GM23338 (cell line): ENCODE measurements around the gene SAFB.

Source experiments
- CREB1 ChIP-seq: fragments of 250-450 bp; sonication (Bioruptor Pico); IDR thresholded peaks from 2 replicates; pipeline ENCODE4 v1.5.0; 2020; ENCODE audit warnings: low read depth, mild to moderate bottlenecking, moderate library complexity
- EZH2 ChIP-seq: fragments of 200-600 bp; sonication (generic); IDR thresholded peaks from one replicate; pipeline ENCODE4 v1.8.0; 2017; ENCODE audit warnings: antibody characterized with exemption, mild to moderate bottlenecking, low read depth; ENCODE audit not compliant: unreplicated experiment
- EZH2phosphoT487 ChIP-seq: fragments of 200-600 bp; sonication (generic); IDR thresholded peaks from one replicate; pipeline ENCODE4 v1.8.1; 2018; ENCODE audit warnings: antibody characterized with exemption; ENCODE audit not compliant: unreplicated experiment
- JUNB ChIP-seq: IDR thresholded peaks from one replicate; pipeline ENCODE4 v1.6.1; 2016; ENCODE audit warnings: antibody characterized with exemption; ENCODE audit not compliant: unreplicated experiment
- NANOG ChIP-seq: IDR thresholded peaks from 2 replicates; pipeline ENCODE4 v1.6.1; 2016; ENCODE audit warnings: antibody characterized with exemption, borderline replicate concordance
- POLR2AphosphoS5 ChIP-seq: IDR thresholded peaks from 2 replicates; pipeline ENCODE4 v1.6.1; 2016; ENCODE audit warnings: antibody characterized with exemption, low read depth
- STAT1 ChIP-seq: IDR thresholded peaks from one replicate; pipeline ENCODE4 v1.6.1; 2016; ENCODE audit warnings: antibody characterized with exemption; ENCODE audit not compliant: unreplicated experiment
- ZNF114 ChIP-seq: fragments of 250-450 bp; sonication (Bioruptor Pico); IDR thresholded peaks from 2 replicates; pipeline ENCODE4 v1.5.0; 2020; ENCODE audit warnings: mild to moderate bottlenecking, moderate library complexity
- ZNF331 ChIP-seq: fragments of 250-450 bp; sonication (Bioruptor Pico); IDR thresholded peaks from 2 replicates; pipeline ENCODE4 v1.5.0; 2020; ENCODE audit warnings: low read depth, mild to moderate bottlenecking, moderate library complexity
- TF ChIP-seq, protein P1 (sequence below), 2 experiments: fragments of 200-600 bp in 1 of 2; sonication (generic) in 1 of 2; conservative IDR thresholded peaks; 2 replicates each; pipeline versions ENCODE4 v1.5.1 to v1.6.1; 2016 to 2017; ENCODE audit warnings: antibody characterized with exemption in 2 of 2, low read depth in 2 of 2, mild to moderate bottlenecking in 2 of 2, moderate library complexity in 1 of 2
- TF ChIP-seq, protein P2 (sequence below): IDR thresholded peaks from one replicate; pipeline ENCODE4 v1.6.1; 2018; ENCODE audit warnings: antibody characterized with exemption; ENCODE audit not compliant: unreplicated experiment
- TF ChIP-seq, protein P3 (sequence below): IDR thresholded peaks from 2 replicates; pipeline ENCODE4 v1.6.1; 2016; ENCODE audit warnings: antibody characterized with exemption

DNA sequence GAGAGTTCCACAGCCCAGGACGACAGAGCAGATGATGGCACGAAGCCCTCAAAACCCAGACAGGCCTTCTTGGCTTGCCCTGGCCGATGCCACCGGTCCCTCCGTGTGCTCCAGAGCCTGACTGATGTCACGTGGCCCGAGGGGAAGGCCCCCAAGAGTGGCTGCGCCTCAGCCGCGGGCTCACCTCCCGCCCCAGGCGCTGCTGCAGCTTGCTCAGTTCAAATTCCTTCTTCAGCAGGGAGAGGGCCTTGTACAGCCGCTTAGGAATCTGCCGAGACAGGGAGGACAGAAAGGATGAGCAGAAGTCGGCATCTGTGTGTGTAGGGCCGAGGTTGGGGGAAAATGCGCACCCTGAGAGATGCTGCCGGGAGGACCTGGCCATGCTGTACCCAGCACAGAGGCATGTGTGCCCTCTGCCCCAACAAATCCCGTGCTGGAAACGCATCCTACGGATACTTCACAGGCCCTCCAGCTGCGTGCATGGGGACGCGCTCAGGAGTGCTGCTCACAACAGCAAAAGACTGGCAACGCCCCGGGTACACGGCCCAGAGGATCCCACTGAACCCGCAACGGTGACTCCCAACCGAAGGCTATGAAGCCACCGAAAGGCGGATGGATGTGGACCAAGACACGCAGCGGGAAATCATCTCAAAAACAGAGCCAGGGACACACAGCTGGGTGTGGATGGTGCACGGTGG is 84.1 kb downstream of the SAFB start:
- TF ChIP-seq, protein P1, sequence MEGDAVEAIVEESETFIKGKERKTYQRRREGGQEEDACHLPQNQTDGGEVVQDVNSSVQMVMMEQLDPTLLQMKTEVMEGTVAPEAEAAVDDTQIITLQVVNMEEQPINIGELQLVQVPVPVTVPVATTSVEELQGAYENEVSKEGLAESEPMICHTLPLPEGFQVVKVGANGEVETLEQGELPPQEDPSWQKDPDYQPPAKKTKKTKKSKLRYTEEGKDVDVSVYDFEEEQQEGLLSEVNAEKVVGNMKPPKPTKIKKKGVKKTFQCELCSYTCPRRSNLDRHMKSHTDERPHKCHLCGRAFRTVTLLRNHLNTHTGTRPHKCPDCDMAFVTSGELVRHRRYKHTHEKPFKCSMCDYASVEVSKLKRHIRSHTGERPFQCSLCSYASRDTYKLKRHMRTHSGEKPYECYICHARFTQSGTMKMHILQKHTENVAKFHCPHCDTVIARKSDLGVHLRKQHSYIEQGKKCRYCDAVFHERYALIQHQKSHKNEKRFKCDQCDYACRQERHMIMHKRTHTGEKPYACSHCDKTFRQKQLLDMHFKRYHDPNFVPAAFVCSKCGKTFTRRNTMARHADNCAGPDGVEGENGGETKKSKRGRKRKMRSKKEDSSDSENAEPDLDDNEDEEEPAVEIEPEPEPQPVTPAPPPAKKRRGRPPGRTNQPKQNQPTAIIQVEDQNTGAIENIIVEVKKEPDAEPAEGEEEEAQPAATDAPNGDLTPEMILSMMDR (conservative IDR thresholded peaks at IDR 0.05; ENCODE audit: low read depth in 2 of 2): no peak
- TF ChIP-seq EZH2 (no peak), JUNB (no peak), ZNF331 (CRISPR knock-in tag) (no peak), POLR2AphosphoS5 (no peak), EZH2phosphoT487 (no peak), ZNF114 (CRISPR knock-in tag) (no peak), STAT1 (no peak), CREB1 (CRISPR knock-in tag) (no peak), NANOG (no peak)
- TF ChIP-seq, protein P2, sequence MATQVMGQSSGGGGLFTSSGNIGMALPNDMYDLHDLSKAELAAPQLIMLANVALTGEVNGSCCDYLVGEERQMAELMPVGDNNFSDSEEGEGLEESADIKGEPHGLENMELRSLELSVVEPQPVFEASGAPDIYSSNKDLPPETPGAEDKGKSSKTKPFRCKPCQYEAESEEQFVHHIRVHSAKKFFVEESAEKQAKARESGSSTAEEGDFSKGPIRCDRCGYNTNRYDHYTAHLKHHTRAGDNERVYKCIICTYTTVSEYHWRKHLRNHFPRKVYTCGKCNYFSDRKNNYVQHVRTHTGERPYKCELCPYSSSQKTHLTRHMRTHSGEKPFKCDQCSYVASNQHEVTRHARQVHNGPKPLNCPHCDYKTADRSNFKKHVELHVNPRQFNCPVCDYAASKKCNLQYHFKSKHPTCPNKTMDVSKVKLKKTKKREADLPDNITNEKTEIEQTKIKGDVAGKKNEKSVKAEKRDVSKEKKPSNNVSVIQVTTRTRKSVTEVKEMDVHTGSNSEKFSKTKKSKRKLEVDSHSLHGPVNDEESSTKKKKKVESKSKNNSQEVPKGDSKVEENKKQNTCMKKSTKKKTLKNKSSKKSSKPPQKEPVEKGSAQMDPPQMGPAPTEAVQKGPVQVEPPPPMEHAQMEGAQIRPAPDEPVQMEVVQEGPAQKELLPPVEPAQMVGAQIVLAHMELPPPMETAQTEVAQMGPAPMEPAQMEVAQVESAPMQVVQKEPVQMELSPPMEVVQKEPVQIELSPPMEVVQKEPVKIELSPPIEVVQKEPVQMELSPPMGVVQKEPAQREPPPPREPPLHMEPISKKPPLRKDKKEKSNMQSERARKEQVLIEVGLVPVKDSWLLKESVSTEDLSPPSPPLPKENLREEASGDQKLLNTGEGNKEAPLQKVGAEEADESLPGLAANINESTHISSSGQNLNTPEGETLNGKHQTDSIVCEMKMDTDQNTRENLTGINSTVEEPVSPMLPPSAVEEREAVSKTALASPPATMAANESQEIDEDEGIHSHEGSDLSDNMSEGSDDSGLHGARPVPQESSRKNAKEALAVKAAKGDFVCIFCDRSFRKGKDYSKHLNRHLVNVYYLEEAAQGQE: no peak
- TF ChIP-seq, protein P3, sequence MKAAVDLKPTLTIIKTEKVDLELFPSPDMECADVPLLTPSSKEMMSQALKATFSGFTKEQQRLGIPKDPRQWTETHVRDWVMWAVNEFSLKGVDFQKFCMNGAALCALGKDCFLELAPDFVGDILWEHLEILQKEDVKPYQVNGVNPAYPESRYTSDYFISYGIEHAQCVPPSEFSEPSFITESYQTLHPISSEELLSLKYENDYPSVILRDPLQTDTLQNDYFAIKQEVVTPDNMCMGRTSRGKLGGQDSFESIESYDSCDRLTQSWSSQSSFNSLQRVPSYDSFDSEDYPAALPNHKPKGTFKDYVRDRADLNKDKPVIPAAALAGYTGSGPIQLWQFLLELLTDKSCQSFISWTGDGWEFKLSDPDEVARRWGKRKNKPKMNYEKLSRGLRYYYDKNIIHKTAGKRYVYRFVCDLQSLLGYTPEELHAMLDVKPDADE: no peak
